ENCODE measurements around the gene PALD1.

DNA sequence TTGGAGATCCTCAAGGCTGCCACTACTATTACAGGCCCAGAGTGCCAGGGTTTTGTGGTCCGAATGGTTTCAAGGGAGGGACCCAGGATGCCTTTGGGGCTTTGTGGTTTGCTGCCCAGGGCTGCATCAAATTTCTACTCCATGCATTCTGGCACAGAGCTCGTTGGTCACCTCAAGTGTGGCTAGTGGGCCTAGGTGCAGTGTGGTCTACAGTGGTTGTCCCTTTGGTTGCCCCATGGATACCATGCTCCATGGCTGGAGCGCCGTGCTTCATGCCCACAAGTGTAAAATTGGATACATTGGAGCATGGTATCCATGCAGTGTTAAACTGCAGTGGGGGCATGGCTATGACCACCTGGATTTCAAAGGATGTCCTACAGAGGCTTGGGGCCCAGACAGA is 129.4 kb downstream of the PALD1 start:
- TF ChIP-seq, protein P1, sequence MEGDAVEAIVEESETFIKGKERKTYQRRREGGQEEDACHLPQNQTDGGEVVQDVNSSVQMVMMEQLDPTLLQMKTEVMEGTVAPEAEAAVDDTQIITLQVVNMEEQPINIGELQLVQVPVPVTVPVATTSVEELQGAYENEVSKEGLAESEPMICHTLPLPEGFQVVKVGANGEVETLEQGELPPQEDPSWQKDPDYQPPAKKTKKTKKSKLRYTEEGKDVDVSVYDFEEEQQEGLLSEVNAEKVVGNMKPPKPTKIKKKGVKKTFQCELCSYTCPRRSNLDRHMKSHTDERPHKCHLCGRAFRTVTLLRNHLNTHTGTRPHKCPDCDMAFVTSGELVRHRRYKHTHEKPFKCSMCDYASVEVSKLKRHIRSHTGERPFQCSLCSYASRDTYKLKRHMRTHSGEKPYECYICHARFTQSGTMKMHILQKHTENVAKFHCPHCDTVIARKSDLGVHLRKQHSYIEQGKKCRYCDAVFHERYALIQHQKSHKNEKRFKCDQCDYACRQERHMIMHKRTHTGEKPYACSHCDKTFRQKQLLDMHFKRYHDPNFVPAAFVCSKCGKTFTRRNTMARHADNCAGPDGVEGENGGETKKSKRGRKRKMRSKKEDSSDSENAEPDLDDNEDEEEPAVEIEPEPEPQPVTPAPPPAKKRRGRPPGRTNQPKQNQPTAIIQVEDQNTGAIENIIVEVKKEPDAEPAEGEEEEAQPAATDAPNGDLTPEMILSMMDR (IDR thresholded peaks at IDR 0.05), result no peak
- no peak for TF ChIP-seq POLR2AphosphoS5 (IDR thresholded peaks at IDR 0.05)
- TF ChIP-seq POLR2A (IDR thresholded peaks at IDR 0.05), result no peak

All from breast epithelium (tissue), 3 donors.